NCI-H2196 (cell line): Measurements from ENCODE around the gene SFT2D3.
"Not testable (repeated sequence)": the region's sequence is repeated elsewhere in the genome, so short reads cannot be mapped to it uniquely, and the experiment has no call there.

Experiments used
- DNase-seq: peaks from one replicate; lab custom pipeline; 2025; ENCODE audit not compliant: unreplicated experiment; lab: John Stamatoyannopoulos, UW

Gene SFT2D3

GRCh38 chr2:127740665-127741288, 39.5 kb downstream of the SFT2D3 start:
- DNase-seq: no peak

GRCh38 chr2:127743477-127744026, 42.3 kb downstream of the SFT2D3 start:
- no peak for DNase-seq

GRCh38 chr2:127747621-127748020, 46.3 kb downstream of the SFT2D3 start:
- no peak for DNase-seq

- not testable (repeated sequence) for DNase-seq
Measured at GRCh38 chr2:127749537-127749936, 48.2 kb downstream of the SFT2D3 start.

- no peak for DNase-seq
Measured at GRCh38 chr2:127753374-127753773, 52.1 kb downstream of the SFT2D3 start.

- no peak for DNase-seq
Measured at GRCh38 chr2:127754186-127754585, 52.9 kb downstream of the SFT2D3 start.
